Osteoblast (primary cell): Measurements from ENCODE around the gene DPRX. TPM values are rescaled to one million over a fixed set of nuclear protein-coding genes. Genes with fewer than 3 reads are reported as not detected.

Experiments
- DNase-seq: peaks from one replicate; pipeline ENCODE4 v3.0.0; 2011; ENCODE audit warnings: low spot score, mixed read lengths; ENCODE audit not compliant: insufficient read length; ENCODE audit errors: missing footprints
- H2AFZ ChIP-seq: 2 replicates; pipeline ENCODE4 v1.6.0; 2011; ENCODE audit warnings: mild to moderate bottlenecking, low read length
- H3K27ac ChIP-seq: 2 replicates; pipeline ENCODE4 v1.5.1; 2011; ENCODE audit warnings: mild to moderate bottlenecking, low read depth, low read length, moderate library complexity
- H3K27me3 ChIP-seq: 2 replicates; pipeline ENCODE4 v1.6.0; 2012; ENCODE audit warnings: mild to moderate bottlenecking, control low read depth, inconsistent platforms, low read length, moderate library complexity; ENCODE audit not compliant: insufficient read depth
- H3K36me3 ChIP-seq: 2 replicates; pipeline ENCODE4 v1.5.1; 2011; ENCODE audit warnings: mild to moderate bottlenecking, low read length, control low read depth, moderate library complexity; ENCODE audit not compliant: insufficient read depth
- H3K4me1 ChIP-seq: 2 replicates; pipeline ENCODE4 v1.5.1; 2011; ENCODE audit warnings: mild to moderate bottlenecking, low read length, control low read depth, moderate library complexity; ENCODE audit not compliant: insufficient read depth
- H3K4me2 ChIP-seq: 2 replicates; pipeline ENCODE4 v1.6.0; 2011; ENCODE audit warnings: mild to moderate bottlenecking, low read length; ENCODE audit not compliant: insufficient read depth
- H3K4me3 ChIP-seq: fragments of 200-600 bp; sonication (generic); 3 replicates; pipeline ENCODE4 v1.5.1; 2012; ENCODE audit warnings: mild to moderate bottlenecking, low read length, inconsistent platforms; ENCODE audit not compliant: insufficient read depth
- H3K79me2 ChIP-seq: 2 replicates; pipeline ENCODE4 v1.6.0; 2012; ENCODE audit warnings: mild to moderate bottlenecking, low read length, control low read depth, inconsistent platforms; ENCODE audit not compliant: insufficient read depth
- H3K9me3 ChIP-seq: 2 replicates; pipeline ENCODE4 v1.5.1; 2011; ENCODE audit warnings: low read depth, low read length, control low read depth
- H4K20me1 ChIP-seq: 2 replicates; pipeline ENCODE4 v1.6.0; 2012; ENCODE audit warnings: mild to moderate bottlenecking, low read length, control low read depth; ENCODE audit not compliant: insufficient read depth
- CTCF ChIP-seq: IDR thresholded peaks from 2 replicates; pipeline ENCODE4 v1.5.1; 2011; ENCODE audit warnings: mild to moderate bottlenecking, low read depth, low read length, moderate library complexity; ENCODE audit errors: extremely low read depth
- total RNA-seq: library from RNA; depleted of rRNA; stranded (reverse); fragments of >200 nt; gene quantifications from 2 replicates; pipeline ENCODE4 v1.2.3, GENCODE V29; 2012

Gene DPRX
- total RNA-seq, 1 donor, result not detected

GRCh38 chr19:53646144-53646543, 14.3 kb downstream of the DPRX start:
- TF ChIP-seq CTCF, result no peak
- no peaks in the 10 kb centered on the region for H3K79me2 ChIP-seq
- H3K4me3 ChIP-seq, result no peak overlapping the region
- H3K4me1 ChIP-seq, result no peaks in the 10 kb centered on the region
- no peaks in the 10 kb centered on the region for H4K20me1 ChIP-seq
- no peaks in the 10 kb centered on the region for H3K9me3 ChIP-seq
- H2AFZ ChIP-seq, result no peak overlapping the region
- DNase-seq, result no peak
- no peaks in the 10 kb centered on the region for H3K27me3 ChIP-seq
- no peak overlapping the region for H3K27ac ChIP-seq
- no peaks in the 10 kb centered on the region for H3K36me3 ChIP-seq
- no peak overlapping the region for H3K4me2 ChIP-seq

- Histone ChIP-seq H2AFZ (no peak overlapping the region), H3K4me3 (no peak overlapping the region), H3K4me1 (no peaks in the 10 kb centered on the region), H3K4me2 (no peak overlapping the region), H3K79me2 (no peaks in the 10 kb centered on the region), H4K20me1 (no peaks in the 10 kb centered on the region), H3K27ac (no peak overlapping the region), H3K36me3 (no peaks in the 10 kb centered on the region), H3K9me3 (no peaks in the 10 kb centered on the region), H3K27me3 (no peaks in the 10 kb centered on the region)
- no peak for TF ChIP-seq CTCF
- DNase-seq, result no peak
These were observed 15.6 kb downstream of the DPRX start for GRCh38 chr19:53647350-53647749.

DNA sequence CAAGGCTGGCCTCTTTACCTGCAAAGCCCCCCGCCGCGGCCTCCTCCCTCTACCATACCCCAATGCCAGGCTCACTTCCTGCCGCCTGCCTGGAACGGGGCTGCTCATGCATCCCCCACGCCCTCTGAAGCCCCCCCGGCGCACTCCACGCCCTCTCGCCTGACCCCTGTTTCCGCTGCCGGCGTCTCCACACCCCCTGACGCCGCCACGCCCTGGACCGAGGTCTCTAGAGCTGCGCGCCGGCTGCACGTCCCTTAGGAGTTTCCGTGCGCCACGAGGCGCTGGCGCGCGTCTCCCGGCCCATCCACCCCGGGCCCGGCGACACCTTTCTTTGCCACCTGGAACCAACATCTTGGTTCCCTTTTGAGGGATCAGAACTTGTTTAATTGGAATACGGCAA, 16.0 kb downstream of the DPRX start:
- no peak overlapping the region for H3K4me2 ChIP-seq
- no peaks in the 10 kb centered on the region for H4K20me1 ChIP-seq
- no peak overlapping the region for H3K4me3 ChIP-seq
- H3K36me3 ChIP-seq, result no peaks in the 10 kb centered on the region
- no peak overlapping the region for H3K27ac ChIP-seq
- H3K27me3 ChIP-seq, result no peaks in the 10 kb centered on the region
- no peaks in the 10 kb centered on the region for H3K4me1 ChIP-seq
- peak; percentile 55 for DNase-seq
- TF ChIP-seq CTCF, result no peak
- H3K9me3 ChIP-seq, result no peaks in the 10 kb centered on the region
- H2AFZ ChIP-seq, result no peak overlapping the region
- no peaks in the 10 kb centered on the region for H3K79me2 ChIP-seq

GRCh38 chr19:53649746-53650593, 18.2 kb downstream of the DPRX start:
- H3K36me3 ChIP-seq, result no peaks in the 10 kb centered on the region
- no peaks in the 10 kb centered on the region for H3K79me2 ChIP-seq
- no peak for DNase-seq
- no peak for TF ChIP-seq CTCF
- H3K4me2 ChIP-seq, result no peak overlapping the region
- H3K27me3 ChIP-seq, result no peaks in the 10 kb centered on the region
- no peak overlapping the region for H3K4me3 ChIP-seq
- no peaks in the 10 kb centered on the region for H4K20me1 ChIP-seq
- no peak overlapping the region for H2AFZ ChIP-seq
- no peaks in the 10 kb centered on the region for H3K9me3 ChIP-seq
- no peak overlapping the region for H3K27ac ChIP-seq
- no peaks in the 10 kb centered on the region for H3K4me1 ChIP-seq
